HG02884 (cell line): ENCODE measurements around the gene RFC3.
"Not testable (repeated sequence)": the region's sequence is repeated elsewhere in the genome, so short reads cannot be mapped to it uniquely, and the experiment has no call there.

Source experiments
- ATAC-seq: cut with Tn5 transposase; IDR thresholded peaks from one replicate; pipeline ENCODE4 v1.9.1; 2021; ENCODE audit warnings: mild to moderate bottlenecking, moderate library complexity; ENCODE audit not compliant: unreplicated experiment

Gene RFC3

DNA sequence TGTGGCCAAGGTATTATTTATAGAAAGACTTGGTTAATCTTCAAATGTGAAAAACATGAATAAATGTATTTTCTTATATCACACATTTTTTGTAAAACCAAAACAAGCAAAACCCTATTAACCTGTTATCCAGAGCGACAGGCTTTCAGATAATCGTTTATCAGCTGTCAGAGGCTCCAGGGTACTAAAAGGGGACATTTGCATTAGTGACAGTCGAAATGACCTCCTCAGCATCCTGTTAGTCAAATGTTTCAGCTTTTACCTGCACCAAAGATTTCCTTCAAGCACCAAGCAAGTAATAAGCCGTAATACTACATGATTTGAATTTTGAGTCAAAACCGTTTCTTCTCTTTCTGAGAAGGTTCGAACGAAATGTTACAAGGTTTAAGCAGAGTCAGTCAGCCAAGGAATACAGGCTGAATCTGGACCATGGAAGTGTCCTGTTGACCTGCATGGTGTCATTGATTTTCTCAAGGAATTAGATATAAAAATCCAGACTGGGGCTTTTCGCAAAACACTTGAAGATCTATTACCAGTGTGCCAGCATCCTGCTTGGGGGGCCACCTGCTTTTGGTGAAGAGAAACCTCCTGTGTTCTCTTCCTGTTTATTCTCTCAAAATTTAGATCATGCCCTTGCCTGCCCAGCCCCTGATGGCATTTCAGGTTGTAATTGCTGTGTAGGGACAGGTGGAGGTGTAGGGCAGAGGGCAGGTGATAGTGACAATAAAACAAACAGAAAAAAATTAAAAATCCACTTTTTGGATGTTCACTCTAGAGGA, 11.3 kb upstream of the RFC3 start:
- ATAC-seq: peak; percentile 70

DNA sequence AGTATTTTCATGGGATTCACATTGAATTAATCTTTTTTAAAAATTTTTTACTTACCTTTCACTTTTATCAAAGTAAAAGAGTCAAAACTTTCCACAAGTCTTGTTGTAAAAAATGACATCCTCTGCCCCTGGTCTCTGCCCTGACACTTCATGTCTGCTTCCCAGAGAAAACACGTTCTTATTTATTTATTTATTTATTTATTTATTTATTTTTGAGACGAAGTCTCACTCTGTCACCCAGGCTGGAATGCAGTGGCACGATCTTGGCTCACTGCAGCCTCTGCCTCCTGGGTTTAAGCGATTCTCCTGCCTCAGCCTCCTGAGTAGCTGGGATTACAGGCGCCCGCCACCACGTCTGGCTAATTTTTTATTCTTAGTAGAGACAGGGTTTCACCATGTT, 5.1 kb upstream of the RFC3 start:
- not testable (repeated sequence) for ATAC-seq

DNA sequence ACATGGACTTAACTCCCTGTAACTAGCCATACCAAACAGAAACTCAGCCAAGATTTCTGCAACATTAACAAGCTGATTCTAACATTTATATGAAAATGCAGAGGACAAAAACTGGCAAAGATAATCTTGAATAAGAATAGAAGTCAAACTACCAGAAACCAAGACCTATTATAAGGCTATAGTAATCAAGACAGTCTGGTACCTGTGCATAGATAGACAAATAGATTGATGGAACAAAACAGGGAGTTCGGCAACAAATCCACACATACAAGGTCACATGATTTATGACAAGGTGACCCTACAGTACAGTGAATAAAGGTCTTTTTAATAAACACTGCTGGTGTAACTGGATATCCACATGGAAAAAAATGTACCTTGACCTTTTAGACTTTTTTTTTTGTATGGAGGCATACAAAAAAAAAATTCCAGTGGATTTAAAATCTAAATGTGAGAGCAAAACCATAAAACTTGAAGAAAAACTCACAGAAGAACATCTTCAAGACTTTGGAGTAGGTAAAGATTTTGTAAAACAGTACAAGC, 2.9 kb upstream of the RFC3 start:
- no peak for ATAC-seq

DNA sequence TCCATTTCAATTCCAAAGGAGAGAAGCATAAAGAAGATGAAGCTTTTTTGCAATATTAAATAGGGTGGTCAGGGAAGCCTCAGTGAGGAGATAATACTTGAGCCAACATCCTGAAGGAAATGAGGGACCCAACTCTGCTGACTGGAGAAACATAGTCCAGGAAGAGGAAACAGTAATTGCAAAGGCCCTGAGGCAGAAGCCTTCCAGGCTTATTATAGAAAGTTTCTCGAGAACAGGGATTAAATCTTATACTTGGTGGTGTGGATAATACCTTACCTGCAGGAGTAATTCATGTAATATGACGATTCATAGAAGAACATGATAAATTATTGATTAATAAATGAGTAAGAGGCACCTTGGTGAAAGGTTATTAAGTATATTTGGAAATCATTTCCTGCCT, 1.0 kb upstream of the RFC3 start:
- ATAC-seq: no peak

DNA sequence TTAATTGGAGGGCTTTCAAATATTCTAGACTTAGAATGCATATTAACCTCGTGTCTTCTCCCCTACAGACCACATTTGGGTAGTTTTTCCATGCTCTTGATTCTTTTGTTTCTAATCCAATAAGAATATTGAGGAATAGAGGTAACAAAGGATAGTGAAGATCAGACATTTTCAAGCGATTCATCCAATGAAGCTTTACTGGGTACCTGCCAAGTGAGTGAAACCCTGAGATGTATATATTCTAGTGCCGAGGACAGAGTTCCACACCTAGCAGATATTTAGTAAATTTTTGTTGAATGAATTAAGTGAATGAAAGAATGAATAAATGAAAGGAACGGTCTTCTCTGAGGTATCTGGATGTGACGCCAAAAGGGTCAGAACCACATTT, 442 bp upstream of the RFC3 start:
- peak; percentile 2 for ATAC-seq

DNA sequence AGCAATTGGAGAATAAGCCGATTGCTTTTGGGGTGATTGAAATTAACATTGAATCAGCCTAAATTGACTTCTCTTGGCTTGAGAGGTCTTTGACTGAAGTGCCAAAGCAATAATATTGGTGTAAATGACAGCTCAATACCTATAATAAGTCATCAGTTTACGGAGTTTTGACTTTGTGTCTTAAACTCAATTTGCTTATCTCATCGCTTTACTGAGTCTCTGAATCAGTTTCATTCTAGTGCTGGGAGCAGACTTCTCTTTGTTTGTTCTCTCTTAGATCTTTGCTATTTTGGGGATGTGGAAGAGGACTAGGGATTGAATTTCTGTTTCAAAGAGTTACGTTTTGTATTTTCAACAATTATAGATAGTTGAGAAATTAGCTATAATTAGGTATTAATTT, 7.1 kb downstream of the RFC3 start:
- no peak for ATAC-seq

DNA sequence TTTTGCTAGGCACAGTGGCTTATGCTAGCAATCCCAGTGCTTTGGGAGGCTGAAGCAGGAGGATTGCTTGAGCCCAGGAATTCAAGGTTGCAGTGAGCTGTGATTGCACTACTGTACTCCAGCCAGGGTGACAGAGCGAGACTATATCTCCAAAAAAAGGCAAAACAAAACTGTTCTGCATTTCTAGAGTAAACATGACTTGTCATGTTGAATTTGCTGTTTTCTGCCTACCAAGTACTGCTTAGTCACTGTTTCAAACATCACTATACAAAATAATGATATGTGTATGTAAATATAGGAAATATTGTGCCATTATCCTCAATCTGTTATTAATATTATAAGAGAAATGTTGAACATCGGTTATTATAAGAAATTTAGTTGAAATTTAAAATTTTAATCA, 9.2 kb downstream of the RFC3 start:
- no peak for ATAC-seq

DNA sequence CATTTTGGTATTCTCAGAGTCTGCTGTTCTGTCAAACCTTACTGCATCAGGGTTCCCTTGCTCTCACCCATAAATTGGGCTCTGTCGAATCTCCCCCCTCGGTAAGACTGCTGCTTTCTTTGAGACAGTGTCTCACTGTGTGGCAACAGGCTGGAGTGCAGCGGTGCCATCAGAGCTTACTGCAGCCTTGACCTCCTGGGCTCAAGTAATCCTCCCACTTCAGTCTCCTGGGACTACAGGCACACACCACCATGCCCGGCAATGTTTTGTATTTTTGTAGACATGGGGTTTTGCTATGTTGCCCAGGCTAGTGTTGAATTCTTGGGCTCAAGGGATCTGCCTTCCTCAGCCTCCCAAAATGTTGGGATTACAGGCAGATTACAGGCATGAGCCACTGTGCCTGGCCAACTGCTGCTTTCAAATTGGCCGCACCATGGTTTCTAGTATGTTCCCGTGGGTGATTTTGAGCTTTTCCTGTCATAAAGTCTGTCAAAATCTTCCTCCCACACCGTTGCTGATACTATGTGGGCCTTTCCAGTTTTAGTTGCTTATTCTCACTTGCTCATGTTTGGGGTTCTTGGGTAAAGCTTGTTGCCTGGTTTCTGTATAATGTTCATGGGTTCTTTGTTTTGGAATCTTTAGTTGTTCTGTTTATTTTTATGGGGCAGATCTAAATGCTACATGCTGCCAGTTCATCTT, 10.6 kb downstream of the RFC3 start:
- ATAC-seq: peak; percentile 62

DNA sequence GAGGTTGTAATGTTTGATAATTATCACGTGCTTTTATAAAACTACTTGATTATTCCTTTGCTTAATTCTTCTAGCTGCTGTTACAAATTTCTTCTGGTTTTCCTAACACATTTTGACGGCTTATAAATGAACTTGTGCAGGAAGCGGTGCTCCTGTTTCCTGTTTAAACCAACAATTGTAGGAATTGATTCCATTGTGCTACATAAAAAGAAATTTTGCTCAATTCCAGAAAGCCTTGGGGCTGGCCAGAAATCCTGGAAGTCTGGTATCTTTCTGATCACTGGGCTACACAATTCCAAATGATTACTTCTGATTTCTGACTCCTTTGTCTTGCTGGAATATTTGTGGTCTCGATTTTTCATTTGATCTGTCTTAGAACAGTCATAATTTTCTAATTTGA, 14.9 kb downstream of the RFC3 start:
- no peak for ATAC-seq

DNA sequence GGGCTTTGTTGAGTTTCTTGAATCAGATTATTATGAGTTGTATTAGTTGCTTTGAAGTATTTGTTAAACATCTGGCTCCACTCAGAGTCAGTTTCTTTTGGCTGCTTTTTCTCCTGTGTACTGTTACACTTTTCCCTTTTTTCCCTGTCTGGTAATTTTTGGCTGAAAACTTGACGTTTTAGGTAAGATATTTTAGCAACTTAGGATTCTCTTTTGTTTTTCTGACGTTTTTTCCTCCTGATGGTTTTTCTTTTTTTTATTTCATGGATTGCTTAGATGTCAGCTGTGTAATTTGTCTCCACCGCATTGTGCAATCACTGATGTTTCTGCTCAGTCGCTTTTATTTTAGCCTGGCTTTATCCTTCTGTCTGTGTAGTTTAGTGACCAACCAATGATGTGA, 20.7 kb downstream of the RFC3 start:
- no peak for ATAC-seq

DNA sequence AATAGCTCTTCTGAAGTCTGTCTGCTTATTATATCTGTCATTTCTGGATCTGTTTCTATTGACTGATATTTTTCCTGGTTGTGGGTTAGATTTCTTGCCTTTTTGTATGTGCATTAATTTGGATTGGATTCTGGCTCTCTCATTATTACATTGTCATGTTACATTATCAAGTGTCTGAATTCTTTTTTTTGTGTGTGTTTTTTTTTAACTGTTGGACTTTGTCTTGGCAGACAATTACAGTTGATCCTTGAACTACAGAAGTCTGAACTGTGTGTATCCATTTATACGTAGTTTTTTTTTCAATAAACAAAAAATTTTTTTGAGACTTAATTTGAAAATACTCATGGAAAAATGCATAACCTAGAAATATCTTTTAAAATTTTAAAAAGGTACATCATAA, 22.5 kb downstream of the RFC3 start:
- ATAC-seq: no peak

DNA sequence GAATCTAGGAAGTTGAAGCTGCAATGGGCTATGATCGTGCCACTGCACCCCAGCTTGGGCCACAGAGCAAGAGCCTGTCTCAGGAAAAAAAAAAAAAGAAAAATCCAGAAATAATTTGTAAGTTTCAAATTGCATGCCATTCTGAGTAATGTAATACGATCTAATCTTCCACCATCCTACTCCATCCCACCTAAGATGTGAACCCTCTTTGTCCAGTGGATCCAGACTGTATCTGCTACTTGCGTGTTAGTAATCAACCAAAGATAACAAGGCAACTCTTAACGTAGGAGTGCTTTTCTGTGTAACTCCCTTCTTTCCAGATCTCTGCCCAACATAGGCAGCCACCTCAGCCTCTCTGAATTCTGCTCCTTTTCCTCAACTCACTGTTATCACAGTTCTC, 24.3 kb downstream of the RFC3 start:
- no peak for ATAC-seq

DNA sequence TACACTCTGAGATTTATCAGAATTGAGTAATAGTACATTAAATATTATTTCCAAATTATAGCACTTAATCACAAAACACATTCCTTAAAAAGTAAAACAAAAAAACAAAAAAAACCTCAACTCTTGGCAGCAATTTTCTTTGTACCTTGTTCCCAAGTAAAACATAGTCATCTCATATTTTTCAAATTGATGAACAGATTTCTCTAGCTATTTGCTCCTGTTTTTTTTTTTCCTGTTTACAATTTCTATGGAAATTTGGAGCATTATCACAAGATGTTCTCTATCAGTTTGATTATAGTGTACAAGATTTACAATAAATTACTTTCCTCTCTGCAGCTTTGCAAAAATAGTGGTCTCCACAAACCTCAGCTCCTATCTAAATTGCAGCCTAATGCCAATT, 25.0 kb downstream of the RFC3 start:
- ATAC-seq: no peak

DNA sequence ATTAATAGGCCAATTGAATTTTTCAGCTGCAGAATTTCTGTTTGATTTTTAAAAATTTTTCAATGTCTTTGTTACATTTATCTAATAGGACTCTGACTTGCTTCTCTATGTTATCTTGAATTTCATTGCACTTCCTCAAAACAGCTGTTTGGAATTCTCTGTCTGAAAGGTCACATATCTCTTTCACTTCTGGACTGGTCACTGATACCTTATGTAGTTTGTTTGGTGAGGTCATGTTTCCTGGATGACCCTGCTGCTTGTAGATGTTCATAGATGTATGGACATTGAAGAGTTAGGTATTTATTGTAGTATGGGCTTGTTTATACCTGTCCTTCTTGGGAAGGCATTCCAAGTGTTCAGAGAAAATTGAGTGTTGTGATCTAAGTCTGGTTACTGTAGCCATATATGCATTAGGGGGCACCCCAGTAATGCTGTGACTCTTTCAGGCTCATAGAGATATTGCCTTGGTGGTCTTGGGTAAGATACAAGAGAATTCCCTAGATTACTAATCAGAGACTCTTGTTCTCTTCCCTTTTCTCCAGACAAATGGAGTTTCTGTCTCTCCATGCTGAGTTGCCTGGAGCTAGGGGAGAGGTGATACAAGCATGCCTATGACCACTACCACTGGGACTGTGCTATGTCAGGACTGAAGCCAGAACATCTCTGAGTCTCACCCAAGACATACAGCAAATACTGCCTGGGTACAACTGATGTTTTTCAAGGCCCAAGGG, 27.8 kb downstream of the RFC3 start:
- ATAC-seq: no peak

DNA sequence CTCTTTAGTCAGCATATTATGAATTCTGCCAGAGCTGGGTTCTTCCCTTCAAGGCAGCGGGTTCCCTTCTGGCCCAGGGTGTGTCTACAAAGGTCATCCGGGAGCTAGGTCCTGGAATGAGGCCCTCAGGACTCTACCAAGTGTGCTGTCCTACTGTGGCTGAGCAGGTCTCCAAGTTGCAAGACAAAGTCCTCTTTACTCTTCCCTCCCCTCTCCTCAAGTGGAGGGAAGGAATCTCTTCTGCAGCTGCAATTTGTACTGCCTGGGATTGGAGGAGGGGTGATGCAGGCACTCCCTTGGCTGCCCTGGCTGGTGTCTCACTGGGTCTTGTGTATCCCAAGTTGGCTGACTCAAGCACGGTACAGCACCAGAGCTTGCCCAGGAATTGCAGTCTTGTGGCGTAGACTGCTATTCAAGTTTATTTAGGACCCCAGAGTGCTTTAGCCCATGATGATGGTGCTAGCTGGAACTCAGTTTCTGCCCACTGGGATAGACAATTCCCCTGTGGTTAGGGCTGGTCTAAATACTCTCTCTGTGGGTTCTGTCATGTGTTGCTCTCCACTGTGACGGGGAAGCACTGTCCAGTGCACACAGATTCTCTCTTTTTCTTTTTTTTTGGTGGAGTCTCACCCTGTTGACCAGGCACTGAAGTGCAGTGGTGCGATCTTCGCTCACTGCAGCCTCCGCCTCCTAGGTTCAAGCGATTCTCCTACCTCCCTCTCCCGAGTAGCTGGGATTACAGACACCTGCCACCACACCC, 28.5 kb downstream of the RFC3 start:
- peak; percentile 48 for ATAC-seq

DNA sequence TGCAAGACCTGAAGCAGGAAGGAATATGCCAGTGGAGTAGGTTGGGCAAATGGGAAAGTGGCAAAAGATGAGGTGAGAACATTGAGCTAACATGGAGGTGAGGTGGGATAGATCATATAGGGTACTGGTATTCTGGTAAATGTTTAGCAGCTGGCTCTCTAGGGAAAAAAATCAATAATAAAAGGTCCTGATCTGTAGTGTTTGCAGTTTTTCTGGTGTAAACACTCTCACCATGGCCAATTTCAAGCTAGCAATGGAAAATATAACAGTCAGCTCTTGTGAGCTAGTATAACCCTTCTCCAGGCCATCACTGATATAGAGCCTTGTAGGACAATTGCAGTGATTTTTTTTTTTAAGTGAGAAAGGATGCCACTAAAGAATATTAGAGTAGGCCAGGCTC, 31.3 kb downstream of the RFC3 start:
- ATAC-seq: no peak

DNA sequence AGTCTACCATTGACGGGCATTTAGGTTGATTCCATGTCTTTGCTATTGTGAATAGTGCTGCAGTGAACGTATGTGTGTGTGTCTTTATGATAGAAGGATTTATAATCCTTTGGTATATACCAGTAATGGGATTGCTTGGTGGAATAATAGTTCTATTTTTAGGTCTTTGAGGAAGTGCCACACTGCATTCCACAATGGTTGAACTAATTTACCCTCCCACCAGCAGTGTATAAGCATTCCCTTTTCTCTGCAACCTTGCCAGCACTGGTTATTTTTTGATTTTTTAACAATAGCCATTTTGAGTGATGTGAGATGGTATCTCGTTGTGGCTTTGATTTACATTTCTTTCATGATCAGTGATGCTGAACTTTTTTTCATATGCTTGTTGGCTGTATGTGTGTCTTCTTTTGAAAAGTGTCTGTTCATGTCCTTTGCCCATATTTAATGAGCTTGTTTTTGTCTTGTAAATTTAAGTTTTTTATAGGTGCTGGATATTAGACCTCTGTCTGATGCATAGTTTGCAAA, 37.5 kb downstream of the RFC3 start:
- no peak for ATAC-seq

DNA sequence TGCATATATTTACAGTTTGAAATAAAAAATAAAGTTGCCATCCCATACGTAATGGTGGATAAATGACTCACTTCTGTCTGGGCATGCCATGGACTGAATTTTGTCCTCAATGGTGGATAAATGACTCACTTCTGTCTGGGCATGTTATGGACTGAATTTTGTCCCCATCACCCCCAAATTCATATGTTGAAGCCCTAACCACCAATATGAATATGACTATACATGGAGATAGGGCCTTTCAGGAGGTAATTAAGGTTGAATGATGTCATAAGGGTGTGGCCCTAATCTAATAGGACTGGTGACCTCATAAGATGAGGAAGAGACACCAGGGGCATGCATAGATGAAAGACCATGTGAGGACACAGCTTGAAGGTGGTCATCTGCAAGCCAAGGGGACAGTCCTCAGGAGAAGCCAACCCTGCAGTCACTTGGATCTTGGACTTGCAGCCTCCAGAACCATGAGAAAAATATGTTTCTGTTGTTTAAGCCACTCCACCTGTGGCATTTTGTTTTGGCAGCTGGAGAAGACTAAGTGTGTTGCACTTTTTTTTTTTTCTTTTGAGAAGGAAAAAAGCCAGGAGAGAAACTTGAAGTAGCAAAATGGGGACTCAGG, 41.8 kb downstream of the RFC3 start:
- no peak for ATAC-seq

DNA sequence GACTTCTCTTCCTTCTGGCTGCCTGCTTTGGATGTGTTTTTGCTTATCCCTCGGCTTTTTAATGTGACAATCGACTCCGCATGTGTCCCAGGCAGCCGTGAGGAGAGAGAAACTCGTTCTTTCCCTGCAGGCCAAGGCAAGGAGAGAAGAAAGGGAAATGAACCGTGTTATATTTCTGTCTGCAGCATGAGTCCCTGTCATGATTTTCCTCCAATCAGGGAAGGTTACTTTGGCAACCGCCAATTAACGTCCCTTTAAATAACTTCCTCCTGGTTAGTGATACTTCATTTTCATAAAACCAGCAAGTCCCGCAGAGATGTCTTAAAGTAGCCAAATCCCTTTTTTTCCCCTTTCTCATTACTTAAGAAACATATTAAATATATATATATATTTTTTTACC, 42.6 kb downstream of the RFC3 start:
- no peak for ATAC-seq

DNA sequence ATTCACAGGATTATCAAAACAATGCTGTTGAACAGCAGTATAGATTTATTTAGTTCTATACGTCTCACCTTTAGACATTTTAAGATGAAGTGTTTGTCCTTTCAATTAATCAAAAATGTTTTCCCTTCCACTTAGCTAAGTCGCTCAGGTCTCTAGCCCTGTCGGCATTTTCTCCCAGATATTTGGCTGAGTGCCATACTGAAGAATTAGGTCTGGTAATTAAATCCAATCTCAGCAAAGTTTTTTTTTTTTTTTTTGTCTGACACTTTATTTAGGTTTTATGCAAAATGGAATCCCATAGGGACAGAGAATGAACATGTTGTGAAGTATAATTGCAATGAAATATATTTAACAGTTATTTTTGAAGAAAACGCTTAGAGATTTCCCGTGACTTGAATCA, 44.1 kb downstream of the RFC3 start:
- no peak for ATAC-seq
